Measurements from ENCODE around the gene COL6A5. TPM values are rescaled to one million over a fixed set of nuclear protein-coding genes. Genes with fewer than 3 reads are reported as not detected.

The COL6A5 gene
- total RNA-seq, 1 experiment from 2014 or later, result not detected

DNA sequence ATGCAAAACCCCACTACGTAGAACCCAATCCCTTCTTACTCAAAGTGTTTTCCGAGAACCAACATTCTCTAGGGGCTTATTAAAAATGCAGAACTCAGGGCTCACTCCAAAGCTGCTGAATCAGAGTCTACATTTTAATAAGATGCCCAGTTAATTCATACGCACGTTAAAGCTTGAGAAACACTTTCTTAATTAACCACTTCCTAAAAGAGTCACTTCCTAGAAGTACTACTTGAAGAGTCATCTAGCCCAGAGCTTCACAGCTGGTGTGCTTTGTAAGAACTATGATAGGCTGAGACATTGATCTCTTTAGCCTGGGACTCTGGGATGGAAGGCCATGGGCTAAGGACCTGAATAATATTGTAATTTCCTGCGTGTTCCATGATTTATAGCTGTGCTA, 9.0 kb downstream of the COL6A5 start:
- H3K27me3 ChIP-seq (ENCODE audit: low read length), result peaks cover 35% of the 10 kb centered on the region
- H3F3A ChIP-seq (ENCODE audit: low read length, unreplicated experiment), result no peaks in the 10 kb centered on the region
- H3K9me2 ChIP-seq (replicated peaks; ENCODE audit: low read length), result no peaks in the 10 kb centered on the region
- no peak overlapping the region for H3K9ac ChIP-seq (ENCODE audit: low read length)
- no peak overlapping the region for H3K27ac ChIP-seq (ENCODE audit: low read length)
- CTCF ChIA-PET, result no interaction called here
- no peaks in the 10 kb centered on the region for H3K9me3 ChIP-seq (ENCODE audit: low read length)
- no peak overlapping the region for H2AFZ ChIP-seq (ENCODE audit: low read length)
- intact Hi-C loops (cut with micrococcal nuclease), result no loop called here
- no peaks in the 10 kb centered on the region for H3K36me3 ChIP-seq (ENCODE audit: low read depth, low read length)
- BruUV-seq (replicated peaks), result no TSS peak
- H3K79me2 ChIP-seq (ENCODE audit: low read length), result no peaks in the 10 kb centered on the region
- H4K20me1 ChIP-seq (ENCODE audit: low read length), result no peaks in the 10 kb centered on the region
- no peak for ATAC-seq
- POLR2A ChIA-PET (ENCODE audit: unreplicated experiment), result no interaction called here
- no peak overlapping the region for H3K4me3 ChIP-seq (ENCODE audit: low read length)
- DNase-seq, result no peak
- H3K4me1 ChIP-seq (ENCODE audit: insufficient read depth, low read length), result no peaks in the 10 kb centered on the region
- no peak overlapping the region for H3K4me2 ChIP-seq (ENCODE audit: low read length)
- TF ChIP-seq EZH2phosphoT487 (IDR thresholded peaks at IDR 0.05; ENCODE audit: borderline replicate concordance, low read length) (no peak), EZH2 (IDR thresholded peaks at IDR 0.05; ENCODE audit: low read length, unreplicated experiment) (no peak)
- TF ChIP-seq, protein P1, sequence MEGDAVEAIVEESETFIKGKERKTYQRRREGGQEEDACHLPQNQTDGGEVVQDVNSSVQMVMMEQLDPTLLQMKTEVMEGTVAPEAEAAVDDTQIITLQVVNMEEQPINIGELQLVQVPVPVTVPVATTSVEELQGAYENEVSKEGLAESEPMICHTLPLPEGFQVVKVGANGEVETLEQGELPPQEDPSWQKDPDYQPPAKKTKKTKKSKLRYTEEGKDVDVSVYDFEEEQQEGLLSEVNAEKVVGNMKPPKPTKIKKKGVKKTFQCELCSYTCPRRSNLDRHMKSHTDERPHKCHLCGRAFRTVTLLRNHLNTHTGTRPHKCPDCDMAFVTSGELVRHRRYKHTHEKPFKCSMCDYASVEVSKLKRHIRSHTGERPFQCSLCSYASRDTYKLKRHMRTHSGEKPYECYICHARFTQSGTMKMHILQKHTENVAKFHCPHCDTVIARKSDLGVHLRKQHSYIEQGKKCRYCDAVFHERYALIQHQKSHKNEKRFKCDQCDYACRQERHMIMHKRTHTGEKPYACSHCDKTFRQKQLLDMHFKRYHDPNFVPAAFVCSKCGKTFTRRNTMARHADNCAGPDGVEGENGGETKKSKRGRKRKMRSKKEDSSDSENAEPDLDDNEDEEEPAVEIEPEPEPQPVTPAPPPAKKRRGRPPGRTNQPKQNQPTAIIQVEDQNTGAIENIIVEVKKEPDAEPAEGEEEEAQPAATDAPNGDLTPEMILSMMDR (conservative IDR thresholded peaks at IDR 0.05; ENCODE audit: low read depth, low read length), result no peak

DNA sequence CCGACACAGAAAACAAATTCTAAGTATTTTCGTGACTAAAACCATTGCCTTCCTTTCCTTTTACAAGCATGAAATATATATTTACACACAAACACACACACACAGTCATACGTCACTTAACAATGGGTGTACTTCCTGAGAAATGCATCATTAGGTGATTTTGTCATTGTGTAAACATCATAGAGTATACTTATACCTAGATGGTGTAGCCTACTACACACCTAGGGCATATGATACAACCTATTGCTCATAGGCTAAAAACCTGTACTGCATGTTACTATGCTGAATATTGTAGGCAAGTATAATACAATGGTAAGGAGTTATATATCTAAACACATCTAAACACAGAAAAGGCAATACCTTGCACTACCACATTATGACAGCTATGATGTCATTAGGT, 28.6 kb downstream of the COL6A5 start:
- no peaks in the 10 kb centered on the region for H3K9me3 ChIP-seq (ENCODE audit: low read length)

DNA sequence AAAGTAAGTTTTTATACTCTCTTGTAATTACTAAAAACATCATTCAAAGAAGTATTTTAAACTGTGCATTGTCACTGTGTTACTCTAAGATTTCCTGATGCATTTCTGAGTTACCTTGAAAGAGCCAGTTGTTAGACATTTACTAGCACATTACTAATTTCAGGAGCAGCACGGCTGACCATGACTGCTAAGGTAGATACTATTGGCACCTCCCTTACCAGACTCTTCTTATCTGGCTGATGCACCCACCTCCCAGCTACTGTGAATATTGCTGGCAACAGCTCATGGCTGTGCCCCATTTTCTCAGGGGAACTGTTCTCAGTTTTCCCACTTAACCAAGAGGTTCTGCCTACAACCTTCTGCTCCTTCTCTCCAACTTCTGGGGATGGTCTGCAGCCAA, 29.4 kb downstream of the COL6A5 start:
- Histone ChIP-seq H2AFZ (ENCODE audit: low read length) (no peak overlapping the region), H3F3A (ENCODE audit: low read length, unreplicated experiment) (no peaks in the 10 kb centered on the region), H3K4me3 (ENCODE audit: low read length) (no peak overlapping the region), H3K4me1 (ENCODE audit: insufficient read depth, low read length) (no peaks in the 10 kb centered on the region; the same call in 1 of the 2 replicates), H4K20me1 (ENCODE audit: low read length) (no peaks in the 10 kb centered on the region), H3K9me3 (ENCODE audit: low read length) (no peaks in the 10 kb centered on the region), H3K9me2 (replicated peaks; ENCODE audit: low read length) (no peaks in the 10 kb centered on the region), H3K36me3 (ENCODE audit: low read depth, low read length) (no peaks in the 10 kb centered on the region), H3K27me3 (ENCODE audit: low read length) (no peaks in the 10 kb centered on the region), H3K79me2 (ENCODE audit: low read length) (no peaks in the 10 kb centered on the region), H3K27ac (ENCODE audit: low read length) (no peak overlapping the region), H3K4me2 (ENCODE audit: low read length) (no peak overlapping the region), H3K9ac (ENCODE audit: low read length) (no peak overlapping the region)
- intact Hi-C loops (cut with micrococcal nuclease), result no loop called here
- TF ChIP-seq, protein P1 (conservative IDR thresholded peaks at IDR 0.05; ENCODE audit: low read depth, low read length), result no peak
- TF ChIP-seq EZH2phosphoT487 (IDR thresholded peaks at IDR 0.05; ENCODE audit: borderline replicate concordance, low read length) (no peak), EZH2 (IDR thresholded peaks at IDR 0.05; ENCODE audit: low read length, unreplicated experiment) (no peak)
- no TSS peak for BruUV-seq (replicated peaks)
- ChIA-PET CTCF (no interaction called here), POLR2A (ENCODE audit: unreplicated experiment) (no interaction called here)
- DNase-seq (no peak), ATAC-seq (no peak)

More for the DNA sequence above, 28.6 kb downstream of the COL6A5 start:
- Histone ChIP-seq H3F3A (ENCODE audit: low read length, unreplicated experiment) (no peaks in the 10 kb centered on the region), H3K4me2 (ENCODE audit: low read length) (no peak overlapping the region), H3K27ac (ENCODE audit: low read length) (peak overlapping the region; percentile 67), H3K9ac (ENCODE audit: low read length) (no peak overlapping the region), H3K9me2 (replicated peaks; ENCODE audit: low read length) (no peaks in the 10 kb centered on the region), H3K4me3 (ENCODE audit: low read length) (no peak overlapping the region), H3K79me2 (ENCODE audit: low read length) (no peaks in the 10 kb centered on the region), H3K4me1 (ENCODE audit: insufficient read depth, low read length) (no peaks in the 10 kb centered on the region; the same call in 1 of the 2 replicates), H3K27me3 (ENCODE audit: low read length) (no peaks in the 10 kb centered on the region), H2AFZ (ENCODE audit: low read length) (no peak overlapping the region), H4K20me1 (ENCODE audit: low read length) (no peaks in the 10 kb centered on the region), H3K36me3 (ENCODE audit: low read depth, low read length) (no peaks in the 10 kb centered on the region)
- ATAC-seq (peak; percentile 79), DNase-seq (peak; percentile 70)
- BruUV-seq (replicated peaks), result no TSS peak
- intact Hi-C loops (cut with micrococcal nuclease), result no loop called here
- TF ChIP-seq, protein P1 (conservative IDR thresholded peaks at IDR 0.05; ENCODE audit: low read depth, low read length), result no peak
- TF ChIP-seq EZH2phosphoT487 (IDR thresholded peaks at IDR 0.05; ENCODE audit: borderline replicate concordance, low read length) (no peak), EZH2 (IDR thresholded peaks at IDR 0.05; ENCODE audit: low read length, unreplicated experiment) (no peak)
- CTCF ChIA-PET, result no interaction called here
- POLR2A ChIA-PET (ENCODE audit: unreplicated experiment), result no interaction called here

All from PC-3 (cell line).